Measurements from ENCODE around the gene CGRRF1.

CGRRF1 gene

DNA sequence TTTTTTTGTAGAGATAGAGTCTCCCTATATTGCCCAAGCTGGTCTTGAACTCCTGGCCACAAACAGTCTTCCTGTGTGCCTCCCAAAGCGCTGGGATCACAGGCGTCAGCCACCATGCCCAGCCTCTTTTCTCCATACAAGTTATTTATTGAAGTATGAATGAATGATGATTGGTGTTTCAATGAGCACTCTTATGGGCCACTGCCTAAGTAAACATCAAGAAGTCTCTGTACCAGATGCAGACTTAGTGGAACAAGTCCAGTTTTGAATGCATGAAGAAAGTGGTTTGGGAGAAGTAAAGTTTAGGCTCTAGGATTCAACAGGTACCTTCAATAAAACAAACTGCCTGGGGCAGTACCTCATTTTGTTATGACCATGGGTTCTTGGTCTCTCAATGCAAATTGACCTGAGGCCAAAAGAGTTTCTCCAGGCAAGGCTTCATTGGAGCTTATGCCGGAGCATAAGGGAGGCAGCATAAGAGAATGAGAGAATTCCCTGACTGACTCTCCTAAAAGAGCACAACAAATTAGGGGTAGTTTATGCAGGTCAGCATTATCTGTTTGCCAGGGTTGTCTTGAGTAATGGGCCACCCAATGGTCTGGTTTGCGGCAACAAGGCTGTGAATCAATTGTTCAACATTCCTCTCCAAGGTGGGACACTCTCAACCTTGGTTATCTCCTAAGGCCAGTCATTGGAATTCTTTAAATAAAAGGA is 19.8 kb upstream of the CGRRF1 start:
- no peak for DNase-seq (ENCODE audit: low spot score)

DNA sequence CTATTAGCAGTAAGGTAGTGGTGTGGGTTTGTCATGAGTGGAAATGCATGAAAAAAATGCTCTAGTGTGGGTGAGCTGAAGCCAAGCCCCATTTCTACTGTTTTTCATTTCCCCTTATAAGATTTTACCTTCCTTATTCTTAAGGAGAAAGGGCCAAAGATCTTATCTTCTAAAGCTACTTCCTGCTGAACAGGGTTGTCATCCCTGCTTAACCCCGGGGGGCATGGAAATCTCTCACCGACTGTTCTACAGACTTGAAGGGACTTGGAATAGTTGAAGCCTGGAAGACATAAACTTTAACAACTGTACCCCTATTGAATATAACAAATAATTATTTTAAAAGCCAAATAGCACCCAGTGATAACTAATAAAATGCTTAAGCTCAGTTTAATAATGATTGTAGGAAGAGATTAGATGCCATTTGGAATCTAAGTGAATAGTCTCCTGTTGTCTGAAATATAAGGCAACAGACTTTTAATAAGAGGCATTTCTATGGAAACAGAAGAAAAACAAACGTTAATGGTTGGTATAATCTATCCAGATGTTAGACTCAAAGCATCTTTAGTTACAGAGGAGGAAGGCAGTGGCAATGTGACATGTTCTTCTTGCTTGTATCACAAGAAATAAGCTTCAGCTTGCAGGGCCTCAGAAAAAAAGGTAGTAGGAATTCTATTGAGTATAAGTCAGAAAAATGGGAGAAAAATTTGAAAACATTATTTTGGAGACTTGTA is 19.1 kb upstream of the CGRRF1 start:
- DNase-seq (ENCODE audit: low spot score) = no peak

DNA sequence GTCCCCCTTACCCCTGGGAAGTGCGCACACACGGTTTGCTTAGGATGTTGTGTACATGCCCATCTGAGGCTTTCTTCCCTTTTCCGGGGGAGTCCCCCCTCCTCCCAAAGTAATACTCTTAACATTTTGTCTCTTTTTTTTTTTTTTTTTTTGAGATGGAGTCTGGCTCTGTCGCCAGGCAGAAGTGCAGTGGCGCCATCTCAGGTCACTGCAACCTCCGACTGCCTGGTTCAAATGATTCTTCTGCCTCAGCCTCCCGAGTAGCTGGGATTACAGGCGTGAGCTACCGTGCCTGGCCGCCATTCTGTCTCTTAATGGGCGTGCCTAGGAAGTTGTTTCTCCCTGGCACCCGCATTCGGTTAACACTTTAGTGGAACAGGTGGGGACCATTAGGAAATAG is 16.4 kb upstream of the CGRRF1 start:
- DNase-seq (ENCODE audit: low spot score) = no peak

DNA sequence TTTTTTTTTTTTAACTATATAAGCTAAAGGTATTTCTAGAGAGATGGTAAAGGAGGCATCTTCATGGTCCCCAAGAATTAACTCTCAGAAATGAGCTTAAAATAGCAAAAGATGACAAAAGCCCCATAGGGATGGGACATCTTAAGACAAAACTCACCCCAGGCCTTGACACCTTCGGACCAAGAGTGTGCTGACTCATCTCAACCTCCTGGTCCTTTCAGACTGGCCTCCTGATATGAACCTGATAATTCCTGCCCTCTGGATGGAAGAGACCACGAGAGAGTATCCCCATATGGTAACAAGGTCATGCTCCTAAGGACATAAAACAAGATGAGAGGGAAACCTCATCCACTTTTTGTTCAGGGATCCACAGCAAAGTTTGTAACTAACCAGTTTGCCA is 12.5 kb upstream of the CGRRF1 start:
- DNase-seq (ENCODE audit: low spot score) = no peak

DNA sequence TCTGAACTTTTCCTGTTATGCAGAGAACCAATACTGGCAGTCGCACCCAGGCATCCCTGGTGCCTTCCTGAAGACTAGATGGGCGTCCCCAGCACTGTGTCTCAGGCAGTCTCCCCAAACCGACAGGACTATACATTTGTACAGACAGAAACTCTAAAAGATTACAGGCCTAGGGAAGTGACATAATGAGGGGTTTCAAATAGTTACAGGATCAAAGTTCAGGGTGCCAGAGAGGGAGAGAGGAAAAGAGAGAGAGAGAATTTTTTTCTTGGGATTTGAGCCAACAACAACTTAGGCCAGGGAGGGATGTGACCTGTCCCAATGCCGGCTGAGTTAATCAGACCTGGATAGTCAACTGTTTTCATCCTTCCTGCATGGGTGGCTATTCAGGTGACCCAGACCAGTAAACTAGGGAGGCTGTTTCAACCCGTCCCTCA is 11.6 kb upstream of the CGRRF1 start:
- no peak for DNase-seq (ENCODE audit: low spot score)

DNA sequence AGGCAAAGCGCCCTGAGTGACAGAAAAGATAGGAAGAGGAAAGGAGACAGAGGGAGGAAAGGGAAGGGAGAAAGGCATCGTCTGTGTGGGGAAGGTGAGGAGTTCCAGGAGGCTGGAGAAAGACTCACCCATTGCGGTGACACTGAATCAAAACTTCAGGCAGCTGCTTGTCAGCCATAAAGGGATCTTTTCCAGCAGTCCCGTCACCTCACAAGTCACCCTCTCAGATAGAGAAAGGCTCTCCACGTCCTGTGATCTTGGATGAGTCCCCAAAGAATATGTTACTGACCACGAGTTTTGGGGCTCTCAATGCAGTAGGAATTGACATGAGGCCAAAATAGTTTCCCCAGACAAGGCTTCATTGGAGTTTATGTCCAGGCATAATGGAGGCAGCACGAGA is 11.1 kb upstream of the CGRRF1 start:
- no peak for DNase-seq (ENCODE audit: low spot score)

DNA sequence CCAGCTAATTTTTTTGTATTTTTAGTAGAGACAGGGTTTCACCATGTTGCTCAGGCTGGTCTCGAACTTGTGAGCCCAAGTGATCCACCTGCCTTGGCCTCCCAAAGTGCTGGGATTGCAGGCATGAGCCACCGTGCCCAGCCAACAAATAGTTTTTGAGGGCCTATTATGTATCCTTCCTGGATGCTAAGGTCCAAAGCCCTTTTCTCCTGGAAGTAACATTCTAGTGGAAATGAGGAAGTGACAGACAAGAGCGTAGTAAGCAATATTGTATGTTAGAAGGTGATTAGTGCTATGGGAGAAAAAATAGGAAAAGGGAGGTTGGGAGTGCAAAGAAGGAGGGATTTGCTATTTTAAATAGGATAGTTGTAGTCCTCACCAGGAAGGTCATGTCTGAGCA is 9.0 kb upstream of the CGRRF1 start:
- DNase-seq (ENCODE audit: low spot score) = no peak

DNA sequence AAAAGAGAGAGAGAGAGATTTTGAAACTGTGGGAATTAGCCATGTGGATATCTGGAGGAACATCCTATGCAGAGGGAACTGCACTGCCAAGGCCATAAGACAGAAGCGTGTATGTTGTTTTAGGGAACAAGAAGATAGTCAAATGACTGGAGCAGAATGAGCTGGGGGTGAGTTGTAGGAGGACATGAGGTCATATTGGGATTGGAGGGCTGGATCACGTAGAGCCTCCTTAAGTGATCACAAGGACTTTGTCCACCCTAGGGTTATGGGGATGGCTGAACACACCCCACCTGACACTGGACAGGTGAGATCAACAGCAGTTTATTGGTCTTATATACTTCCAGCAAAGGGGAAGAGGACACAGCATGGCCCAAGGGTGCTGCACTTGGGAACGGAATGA is 8.2 kb upstream of the CGRRF1 start:
- DNase-seq (ENCODE audit: low spot score) = no peak

DNA sequence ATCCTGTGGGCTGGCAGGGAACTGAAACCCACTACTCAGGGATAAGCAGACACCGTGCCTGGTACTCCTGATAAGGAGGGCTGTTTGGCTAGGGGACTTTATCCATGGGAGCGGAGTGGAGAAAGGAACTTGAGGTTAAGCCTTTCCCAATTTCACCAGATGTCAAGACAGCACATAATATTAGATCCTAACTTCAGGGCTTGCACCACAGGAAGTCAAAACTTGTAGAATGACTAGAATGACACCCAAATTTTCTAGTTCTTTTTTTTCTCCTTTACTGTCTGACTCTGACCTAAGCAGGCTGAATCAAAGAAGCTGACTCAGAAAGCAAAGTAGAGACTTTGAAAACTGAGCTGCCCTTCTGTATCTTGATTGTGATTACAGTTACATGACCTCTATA is 7.1 kb upstream of the CGRRF1 start:
- DNase-seq (ENCODE audit: low spot score) = no peak

DNA sequence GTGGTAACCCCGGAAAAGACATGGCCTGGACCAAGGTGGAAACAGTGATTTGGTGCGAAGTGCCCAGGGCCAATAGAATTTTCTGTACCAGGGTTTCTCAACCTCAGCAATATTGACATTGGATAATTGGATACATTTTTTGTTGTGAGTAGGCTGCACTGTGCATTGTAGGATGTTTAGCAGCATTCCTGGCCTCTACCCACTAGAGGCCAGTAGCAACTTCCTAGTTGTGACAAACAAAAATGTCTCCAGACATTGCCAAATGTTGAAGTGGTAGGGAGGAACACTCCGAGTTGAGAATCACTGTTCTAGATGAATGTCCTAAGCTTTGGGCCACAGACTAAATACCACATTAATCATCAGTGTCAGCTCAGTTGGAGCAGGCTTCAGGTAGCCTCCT is 6.2 kb upstream of the CGRRF1 start:
- DNase-seq (ENCODE audit: low spot score) = no peak

DNA sequence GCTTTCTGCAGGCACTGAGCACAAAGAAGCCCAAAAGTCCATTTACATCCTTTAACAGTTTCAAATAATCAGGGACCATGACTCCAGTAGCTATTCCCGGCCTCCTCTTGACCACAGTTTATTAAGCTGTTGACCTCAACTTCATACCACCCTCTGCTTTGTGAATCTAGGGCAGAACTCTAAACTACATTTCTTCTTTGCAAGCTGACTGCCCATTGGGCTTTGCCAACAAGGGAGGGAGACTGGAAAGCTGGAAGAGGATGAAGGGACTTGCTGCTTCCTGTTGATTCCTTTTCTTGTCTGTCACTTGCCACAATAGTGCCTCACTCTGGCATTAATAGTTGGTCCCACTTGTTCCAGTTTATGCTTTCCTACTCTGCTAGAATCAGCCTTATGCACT is 2.7 kb downstream of the CGRRF1 start:
- DNase-seq (ENCODE audit: low spot score) = no peak

DNA sequence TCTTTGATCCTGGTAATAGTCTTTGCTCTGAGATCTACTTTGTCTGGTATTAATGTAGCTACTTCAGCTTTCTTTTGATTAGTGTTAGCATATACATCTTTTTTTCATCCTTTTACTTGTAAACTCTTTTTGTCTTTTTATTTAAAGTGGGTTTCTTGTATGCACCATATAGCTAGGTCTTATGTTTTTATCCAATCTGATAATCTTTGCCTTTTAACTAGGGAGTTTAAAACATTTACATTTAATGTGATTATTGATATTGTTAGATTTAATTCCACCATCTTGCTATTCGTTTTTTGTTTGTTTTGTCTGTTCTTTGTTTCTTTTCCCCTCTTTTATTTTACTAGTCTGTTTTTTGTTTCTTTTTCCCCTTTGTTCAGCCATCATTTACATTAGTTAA is 6.0 kb downstream of the CGRRF1 start:
- no peak for DNase-seq (ENCODE audit: low spot score)

DNA sequence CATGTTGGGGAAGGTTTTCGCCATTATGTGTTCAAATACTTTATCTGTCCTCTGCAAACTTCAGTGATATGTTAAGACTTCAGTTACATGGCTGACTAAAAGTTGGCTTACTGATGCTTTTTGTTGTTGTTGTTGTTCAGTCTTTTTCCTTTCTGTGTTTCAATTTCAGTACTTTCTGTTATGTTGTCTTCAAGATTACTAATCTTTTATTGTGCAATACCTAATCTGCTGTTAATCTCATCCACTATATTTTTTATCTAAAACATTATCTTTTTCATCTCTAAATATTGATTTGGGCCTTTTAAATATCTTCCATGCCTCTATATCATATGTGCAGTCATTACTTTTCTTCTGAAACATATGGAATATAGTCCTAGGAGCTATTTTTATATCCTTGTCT is 7.0 kb downstream of the CGRRF1 start:
- no peak for DNase-seq (ENCODE audit: low spot score)

DNA sequence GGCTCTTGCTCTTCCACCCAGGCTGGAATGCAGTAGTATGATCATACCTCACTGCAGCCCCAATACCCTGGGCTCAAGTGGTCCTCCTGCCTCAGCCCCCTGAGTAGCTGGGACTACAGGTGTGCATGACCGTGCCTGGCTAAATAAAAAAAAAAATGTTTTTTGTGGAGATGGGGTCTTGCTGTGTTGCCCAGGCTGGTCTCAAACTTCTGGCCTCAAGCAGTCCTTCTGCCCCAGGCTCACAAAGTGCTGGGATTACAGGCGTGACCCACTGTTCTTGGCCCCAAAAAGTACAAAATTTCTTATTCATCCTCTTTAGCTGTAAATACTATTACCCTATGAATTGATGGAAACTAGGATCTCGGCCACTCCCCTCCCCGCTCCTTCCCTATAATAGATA is 14.7 kb downstream of the CGRRF1 start:
- no peak for DNase-seq (ENCODE audit: low spot score)

DNA sequence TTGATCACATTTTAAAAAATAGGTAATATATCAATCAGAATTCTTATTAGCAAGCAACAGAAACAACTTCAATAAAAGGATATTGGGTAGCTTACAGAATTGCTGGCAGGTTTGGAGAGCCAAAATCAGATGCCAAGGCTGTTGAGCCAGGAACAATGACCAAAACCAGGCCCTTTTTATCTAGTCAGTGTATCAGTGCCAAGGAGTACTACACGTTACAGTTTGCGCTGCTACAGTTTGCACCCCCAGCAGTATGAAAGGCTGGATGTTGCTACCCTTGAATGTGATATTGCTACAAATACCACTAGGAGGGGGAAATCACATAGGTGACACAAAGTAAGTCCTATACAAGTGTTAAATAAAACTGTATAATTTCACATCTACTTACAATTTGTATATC is 19.3 kb downstream of the CGRRF1 start:
- DNase-seq (ENCODE audit: low spot score) = no peak

DNA sequence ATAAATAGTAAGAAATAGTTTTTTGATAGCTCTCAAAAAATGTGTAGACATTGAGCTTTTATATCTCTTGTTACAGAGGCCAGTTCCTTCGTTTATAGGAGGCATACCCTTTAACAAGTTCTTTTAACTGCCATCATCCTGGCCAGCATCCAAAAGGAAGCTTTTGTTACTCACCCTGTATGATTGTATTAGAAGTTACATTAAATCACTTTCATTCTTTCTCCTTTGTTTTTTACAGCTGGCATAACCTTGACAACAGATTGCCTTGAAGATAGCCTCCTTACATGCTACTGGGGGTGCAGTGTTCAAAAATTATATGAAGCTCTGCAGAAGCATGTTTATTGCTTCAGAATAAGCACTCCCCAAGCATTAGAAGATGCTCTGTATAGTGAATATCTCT is 20.1 kb downstream of the CGRRF1 start:
- DNase-seq (ENCODE audit: low spot score) = no peak

DNA sequence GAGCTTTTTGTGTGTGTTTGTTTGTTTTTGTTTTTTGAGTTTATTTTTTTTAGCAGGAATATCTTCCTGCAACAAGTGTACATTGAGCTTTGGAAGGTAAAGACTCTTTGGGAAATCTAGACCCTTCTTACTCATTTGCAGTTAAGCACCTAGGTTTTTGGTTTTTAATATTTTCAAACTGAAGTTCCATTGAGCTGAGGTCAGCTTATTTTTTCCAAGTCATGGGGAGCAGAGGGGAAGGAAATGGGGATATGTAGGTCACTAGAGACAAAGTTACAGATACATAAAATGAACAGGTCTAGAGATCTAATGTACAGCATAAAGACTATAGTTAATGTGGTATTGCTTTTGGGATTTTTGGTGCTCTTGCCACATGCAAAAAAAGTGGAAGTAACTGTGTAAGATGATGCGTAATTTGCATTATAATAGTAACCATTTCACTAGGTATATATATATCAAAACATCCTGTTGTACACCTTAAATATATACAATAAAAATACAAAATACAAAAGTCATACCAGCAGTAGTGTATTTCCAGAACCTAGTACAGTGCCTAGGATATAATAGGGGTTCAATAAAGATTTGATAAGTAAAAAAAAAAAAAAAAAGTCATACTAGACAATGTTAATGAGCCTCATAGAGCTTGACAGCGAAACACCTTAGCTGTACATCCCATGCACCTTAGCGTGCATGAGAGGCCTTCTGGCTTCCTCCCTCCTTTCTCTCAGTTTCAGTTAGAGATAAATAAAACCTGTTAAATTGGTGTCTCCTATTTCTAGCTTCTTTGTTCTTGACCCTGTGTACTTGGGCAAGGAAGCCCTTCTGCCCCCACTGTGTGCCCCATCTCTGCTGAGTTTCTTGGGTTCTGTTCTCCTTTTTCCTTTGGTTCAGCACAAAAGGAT is 22.7 kb downstream of the CGRRF1 start:
- no peak for DNase-seq (ENCODE audit: low spot score)

DNA sequence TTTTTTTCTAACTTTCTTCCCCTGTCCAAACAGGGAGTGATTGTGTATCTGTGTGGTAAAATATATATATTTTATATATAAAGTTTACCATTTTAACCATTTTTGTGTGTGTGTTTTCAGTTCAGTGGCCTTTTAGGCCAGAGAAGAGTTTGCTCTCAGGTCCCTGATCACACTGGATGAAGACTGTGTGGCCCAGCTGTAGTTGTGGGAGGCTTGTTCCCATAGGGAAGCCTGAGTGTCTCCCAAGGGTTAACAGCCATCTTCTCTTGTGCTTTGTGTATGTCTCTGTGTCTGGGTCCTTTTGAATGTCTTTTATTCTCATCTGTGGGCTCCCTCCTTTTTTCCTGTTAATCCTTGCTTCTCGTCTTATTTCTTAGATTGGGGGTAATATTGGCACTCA is 23.4 kb downstream of the CGRRF1 start:
- DNase-seq (ENCODE audit: low spot score) = no peak

DNA sequence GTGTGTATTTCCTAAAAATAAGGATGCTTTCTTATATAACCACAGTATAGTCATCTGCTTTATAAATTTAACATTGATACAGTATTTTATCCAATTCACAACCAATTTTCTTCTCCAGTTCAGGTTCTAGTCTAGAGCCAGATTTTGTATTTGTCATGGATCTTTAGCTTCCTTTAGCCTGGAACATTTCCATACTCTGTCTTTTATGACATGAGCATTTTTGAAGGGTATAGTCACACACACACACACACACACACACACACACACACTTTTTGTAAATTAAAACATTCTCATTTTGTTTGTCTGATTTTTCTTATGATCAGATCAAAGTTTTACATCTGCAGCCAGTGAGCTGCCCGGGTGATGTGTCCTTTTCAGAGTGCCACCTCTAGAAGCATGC is 25.4 kb downstream of the CGRRF1 start:
- DNase-seq (ENCODE audit: low spot score) = no peak

DNA sequence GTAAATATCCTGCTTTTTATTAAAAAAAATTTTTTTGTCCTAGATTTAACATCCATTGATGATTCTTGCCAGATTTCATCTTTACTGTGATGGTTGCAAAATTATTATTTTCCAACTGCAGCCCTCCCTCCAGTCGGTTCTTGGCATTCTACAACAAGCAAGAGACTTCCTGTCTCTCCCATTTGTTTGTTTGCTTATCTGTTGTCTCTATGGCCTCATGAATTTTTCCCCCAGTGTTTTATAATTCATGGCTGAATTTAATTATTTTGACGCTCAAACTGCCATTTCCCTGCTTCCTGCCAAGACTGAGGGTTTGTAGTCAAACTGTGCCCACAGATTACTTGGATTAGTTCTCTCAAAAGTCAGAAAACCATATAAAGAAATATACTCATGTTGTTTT is 25.9 kb downstream of the CGRRF1 start:
- no peak for DNase-seq (ENCODE audit: low spot score)

DNA sequence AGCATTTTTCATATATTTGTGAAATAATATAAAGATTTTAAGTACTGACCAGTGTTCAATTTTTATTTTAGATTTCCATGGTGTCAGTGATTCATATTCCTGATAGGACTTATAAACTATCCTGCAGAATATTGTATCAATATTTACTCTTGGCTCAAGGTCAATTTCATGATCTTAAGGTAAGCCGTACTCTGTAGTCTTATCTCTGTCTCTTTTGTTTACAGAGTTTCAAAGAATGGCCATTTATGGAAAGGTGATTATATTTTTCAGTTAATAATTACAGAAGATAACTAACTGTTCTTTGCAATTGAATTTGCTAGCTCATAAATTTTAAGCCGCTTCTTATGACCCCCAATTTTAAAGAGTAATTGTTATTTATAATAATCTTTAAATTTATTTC is 27.9 kb downstream of the CGRRF1 start:
- no peak for DNase-seq (ENCODE audit: low spot score)

DNA sequence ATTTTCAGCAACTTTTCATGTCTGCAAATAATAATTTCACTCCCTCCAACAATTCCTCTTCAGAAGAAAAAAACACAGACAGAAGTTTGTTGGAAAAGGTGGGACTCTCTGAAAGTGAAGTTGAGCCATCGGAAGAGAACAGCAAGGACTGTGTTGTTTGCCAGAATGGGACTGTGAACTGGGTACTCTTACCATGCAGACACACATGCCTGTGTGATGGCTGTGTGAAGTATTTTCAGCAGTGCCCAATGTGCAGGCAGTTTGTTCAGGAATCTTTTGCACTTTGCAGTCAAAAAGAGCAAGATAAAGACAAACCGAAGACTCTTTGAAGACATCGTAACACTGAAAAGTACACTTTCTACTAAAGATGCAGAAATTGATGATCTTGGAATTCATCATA is 28.3 kb downstream of the CGRRF1 start:
- no peak for DNase-seq (ENCODE audit: low spot score)

DNA sequence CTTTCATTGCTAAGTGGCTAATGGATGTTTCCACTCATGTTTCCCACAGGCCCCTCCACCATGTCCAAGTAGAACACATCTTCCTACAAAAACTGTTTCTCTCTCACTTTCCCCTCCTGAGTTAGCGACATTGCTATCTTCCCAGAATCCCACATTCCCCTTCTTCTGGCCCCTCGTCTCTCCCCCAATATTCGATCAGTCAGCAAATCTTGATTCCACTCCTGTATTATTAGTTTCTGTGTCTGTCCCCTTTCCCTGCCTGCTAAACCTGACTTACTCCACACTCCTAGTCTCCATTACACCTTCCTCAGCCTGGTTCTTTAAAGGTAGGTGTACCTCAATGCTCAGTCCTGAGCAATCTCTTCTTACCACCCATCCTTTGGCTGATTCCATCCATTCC is 37.9 kb downstream of the CGRRF1 start:
- no peak for DNase-seq (ENCODE audit: low spot score)
